SU-DHL-6 (cell line): Measurements from ENCODE around the gene RPS6KL1.

Experiments
- H2AFZ ChIP-seq: fragments of 200-600 bp; sonication (generic); 2 replicates; pipeline ENCODE4 v1.6.1; 2014; ENCODE audit warnings: low read depth, mild to moderate bottlenecking, moderate library complexity, mixed read lengths, antibody characterized with exemption, low read length; ENCODE audit not compliant: severe bottlenecking
- H3F3A ChIP-seq: fragments of 200-600 bp; shearing (Covaris generic); 2 replicates; pipeline ENCODE4 v1.6.0; 2016; ENCODE audit warnings: antibody characterized with exemption, mild to moderate bottlenecking; ENCODE audit not compliant: insufficient read depth
- H3K27ac ChIP-seq: fragments of 200-600 bp; sonication (generic); 2 replicates; pipeline ENCODE4 v1.5.1; 2016; ENCODE audit warnings: low read depth, mild to moderate bottlenecking, low read length, moderate library complexity, mixed read lengths
- H3K27me3 ChIP-seq: fragments of 200-600 bp; sonication (generic), shearing (Covaris generic); 2 replicates; pipeline ENCODE4 v1.6.0; 2014; ENCODE audit warnings: mild to moderate bottlenecking, low read length
- H3K36me3 ChIP-seq: fragments of 200-600 bp; sonication (generic); 2 replicates; pipeline ENCODE4 v1.6.1; 2014; ENCODE audit warnings: mild to moderate bottlenecking, low read length, mixed read lengths
- H3K4me2 ChIP-seq: fragments of 300-600, 200-600 bp; shearing (Covaris generic), sonication (generic); 2 replicates; pipeline ENCODE4 v1.6.0; 2014; ENCODE audit warnings: low read length, low read depth, mild to moderate bottlenecking; ENCODE audit not compliant: poor library complexity, severe bottlenecking
- H3K4me3 ChIP-seq: fragments of 200-600 bp; sonication (generic); 2 replicates; pipeline ENCODE4 v1.5.1; 2014; ENCODE audit warnings: antibody characterized with exemption, low read length, mild to moderate bottlenecking, mixed read lengths; ENCODE audit not compliant: insufficient read depth, poor library complexity, severe bottlenecking
- H3K79me2 ChIP-seq: fragments of 200-600 bp; sonication (generic); 2 replicates; pipeline ENCODE4 v1.6.1; 2014; ENCODE audit warnings: mild to moderate bottlenecking, low read length, moderate library complexity; ENCODE audit not compliant: insufficient read depth
- H3K9ac ChIP-seq: fragments of 200-600 bp; sonication (generic); 2 replicates; pipeline ENCODE4 v1.7.0; 2014; ENCODE audit warnings: mild to moderate bottlenecking, low read length
- H3K9me2 ChIP-seq: fragments of 200-600 bp; sonication (generic); replicated peaks from 2 replicates; pipeline ENCODE4 v1.6.1; 2014; ENCODE audit warnings: low read length; ENCODE audit not compliant: insufficient read depth
- H3K9me3 ChIP-seq: fragments of 200-600 bp; sonication (generic); 2 replicates; pipeline ENCODE4 v1.6.1; 2014; ENCODE audit warnings: low read length, mixed read lengths; ENCODE audit not compliant: insufficient read depth
- H4K20me1 ChIP-seq: fragments of 200-600 bp; sonication (generic); 2 replicates; pipeline ENCODE4 v1.6.1; 2014; ENCODE audit warnings: low read depth, mild to moderate bottlenecking, antibody characterized with exemption, low read length, moderate library complexity, mixed read lengths
- EZH2phosphoT487 ChIP-seq: fragments of 200-600 bp; sonication (generic), shearing (Covaris generic); conservative IDR thresholded peaks from 2 replicates; pipeline ENCODE4 v1.6.1; 2018; ENCODE audit warnings: mild to moderate bottlenecking, antibody characterized with exemption, low read length, moderate library complexity, mixed read lengths
- TF ChIP-seq, protein P1 (sequence below): fragments of 200-600 bp; sonication (generic); IDR thresholded peaks from one replicate; pipeline ENCODE4 v1.5.1; 2017; ENCODE audit warnings: antibody characterized with exemption, mild to moderate bottlenecking, low read length, moderate library complexity; ENCODE audit not compliant: insufficient read depth, poor library complexity, severe bottlenecking

RPS6KL1 gene

DNA sequence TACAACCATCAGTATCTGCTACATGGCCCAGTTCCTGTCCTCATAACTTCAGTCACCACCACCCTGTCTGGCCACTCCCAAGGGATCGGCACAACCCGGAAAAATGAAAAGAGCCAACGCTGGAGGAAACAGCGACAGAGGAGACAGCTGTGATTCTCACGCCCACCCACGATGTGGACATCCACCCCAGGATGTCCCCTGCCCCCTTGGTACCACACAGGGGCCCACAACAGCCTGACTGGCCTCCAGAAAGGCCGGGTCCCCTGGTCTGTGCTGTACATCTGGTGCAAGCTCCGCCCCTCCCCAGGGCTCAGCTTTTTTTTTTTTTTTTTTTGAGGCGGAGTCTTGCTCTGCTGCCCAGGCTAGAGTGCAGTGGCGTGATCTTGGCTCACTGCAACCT lies 12.5 kb downstream of the RPS6KL1 start:
- H3K4me2 ChIP-seq: no peak overlapping the region
- H3K36me3 ChIP-seq: no peaks in the 10 kb centered on the region
- TF ChIP-seq, protein P1, sequence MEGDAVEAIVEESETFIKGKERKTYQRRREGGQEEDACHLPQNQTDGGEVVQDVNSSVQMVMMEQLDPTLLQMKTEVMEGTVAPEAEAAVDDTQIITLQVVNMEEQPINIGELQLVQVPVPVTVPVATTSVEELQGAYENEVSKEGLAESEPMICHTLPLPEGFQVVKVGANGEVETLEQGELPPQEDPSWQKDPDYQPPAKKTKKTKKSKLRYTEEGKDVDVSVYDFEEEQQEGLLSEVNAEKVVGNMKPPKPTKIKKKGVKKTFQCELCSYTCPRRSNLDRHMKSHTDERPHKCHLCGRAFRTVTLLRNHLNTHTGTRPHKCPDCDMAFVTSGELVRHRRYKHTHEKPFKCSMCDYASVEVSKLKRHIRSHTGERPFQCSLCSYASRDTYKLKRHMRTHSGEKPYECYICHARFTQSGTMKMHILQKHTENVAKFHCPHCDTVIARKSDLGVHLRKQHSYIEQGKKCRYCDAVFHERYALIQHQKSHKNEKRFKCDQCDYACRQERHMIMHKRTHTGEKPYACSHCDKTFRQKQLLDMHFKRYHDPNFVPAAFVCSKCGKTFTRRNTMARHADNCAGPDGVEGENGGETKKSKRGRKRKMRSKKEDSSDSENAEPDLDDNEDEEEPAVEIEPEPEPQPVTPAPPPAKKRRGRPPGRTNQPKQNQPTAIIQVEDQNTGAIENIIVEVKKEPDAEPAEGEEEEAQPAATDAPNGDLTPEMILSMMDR: no peak
- no peak for TF ChIP-seq EZH2phosphoT487
- H2AFZ ChIP-seq: no peak overlapping the region
- no peaks in the 10 kb centered on the region for H3K9me2 ChIP-seq
- H3K27ac ChIP-seq: no peak overlapping the region
- H3K9ac ChIP-seq: no peak overlapping the region
- H3K27me3 ChIP-seq: no peaks in the 10 kb centered on the region
- H4K20me1 ChIP-seq: no peaks in the 10 kb centered on the region
- no peak overlapping the region for H3K4me3 ChIP-seq
- no peaks in the 10 kb centered on the region for H3K9me3 ChIP-seq
- no peaks in the 10 kb centered on the region for H3F3A ChIP-seq
- no peaks in the 10 kb centered on the region for H3K79me2 ChIP-seq

DNA sequence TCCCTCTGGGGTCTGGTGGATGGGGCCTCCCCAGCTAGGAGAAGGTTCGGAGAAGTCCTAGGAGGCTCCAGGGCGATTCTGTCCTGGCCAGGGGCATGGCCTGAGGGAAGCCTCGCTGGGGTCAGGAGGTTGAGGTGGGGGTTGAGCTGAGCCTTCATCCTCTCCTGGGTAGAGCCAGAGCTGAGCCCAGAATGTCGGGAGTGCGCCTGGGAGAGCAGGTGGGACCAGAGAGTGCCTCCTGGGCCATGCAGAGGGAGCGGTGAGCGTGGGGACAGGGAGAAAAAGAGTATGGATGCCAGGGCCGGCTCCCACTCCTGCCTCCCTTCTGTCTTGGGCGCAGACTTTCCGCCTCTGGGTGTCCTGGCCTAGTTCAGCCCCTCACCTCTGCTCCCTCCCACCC lies 13.1 kb downstream of the RPS6KL1 start:
- no peak overlapping the region for H3K4me2 ChIP-seq
- no peaks in the 10 kb centered on the region for H3K36me3 ChIP-seq
- TF ChIP-seq, protein P1: no peak
- TF ChIP-seq EZH2phosphoT487: no peak
- H3K9me3 ChIP-seq: no peaks in the 10 kb centered on the region
- H3K79me2 ChIP-seq: no peaks in the 10 kb centered on the region
- no peak overlapping the region for H3K27ac ChIP-seq
- H3F3A ChIP-seq: 0 out of 2 replicates have a peak, but pooled peaks cover 3% of the 10 kb centered on the region
- no peak overlapping the region for H2AFZ ChIP-seq
- H3K9me2 ChIP-seq: no peaks in the 10 kb centered on the region
- no peak overlapping the region for H3K4me3 ChIP-seq
- H4K20me1 ChIP-seq: no peaks in the 10 kb centered on the region
- H3K27me3 ChIP-seq: no peaks in the 10 kb centered on the region
- no peak overlapping the region for H3K9ac ChIP-seq

DNA sequence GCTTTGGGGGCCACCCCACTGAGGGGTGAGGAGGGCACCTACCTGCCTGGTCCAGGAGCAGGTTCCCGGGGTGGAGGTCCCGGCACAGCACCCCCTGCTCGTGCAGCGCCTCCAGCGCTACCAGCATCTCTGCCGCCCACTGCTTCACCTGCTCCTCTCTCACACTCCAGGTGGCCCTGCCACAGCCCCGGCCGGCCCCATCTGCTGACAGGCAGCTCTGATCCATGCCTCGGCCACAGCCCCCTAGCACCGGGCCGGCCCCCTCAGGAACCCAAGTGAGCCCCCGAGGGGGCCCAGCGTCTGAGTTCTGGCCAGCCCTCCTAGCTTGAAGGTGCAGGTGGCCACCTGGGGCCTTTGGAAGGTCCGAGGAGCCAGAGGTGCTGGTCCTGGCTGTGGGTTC lies 13.6 kb downstream of the RPS6KL1 start:
- no peaks in the 10 kb centered on the region for H4K20me1 ChIP-seq
- TF ChIP-seq EZH2phosphoT487: no peak
- TF ChIP-seq, protein P1: no peak
- H3K36me3 ChIP-seq: no peaks in the 10 kb centered on the region
- no peaks in the 10 kb centered on the region for H3K27me3 ChIP-seq
- H3K9me3 ChIP-seq: no peaks in the 10 kb centered on the region
- no peaks in the 10 kb centered on the region for H3K79me2 ChIP-seq
- no peak overlapping the region for H3K4me3 ChIP-seq
- no peak overlapping the region for H3K4me2 ChIP-seq
- H3K9me2 ChIP-seq: no peaks in the 10 kb centered on the region
- no peak overlapping the region for H3K9ac ChIP-seq
- no peak overlapping the region for H3K27ac ChIP-seq
- peaks cover 7% of the 10 kb centered on the region; the same call in 1 of the 2 replicates for H3F3A ChIP-seq
- H2AFZ ChIP-seq: no peak overlapping the region
